CD4-positive, alpha-beta T cell treated with Interleukin-4 for 4 hours (primary cell): ENCODE results near the gene NME8.

Source experiments
- DNase-seq: peaks from one replicate; pipeline ENCODE4 v3.0.0-alpha.2; 2020

Gene NME8

GRCh38 chr7:37942934-37943610 lies 94.7 kb downstream of the NME8 start:
- no peak for DNase-seq

GRCh38 chr7:37943905-37944736 lies 95.7 kb downstream of the NME8 start:
- DNase-seq: no peak

DNA sequence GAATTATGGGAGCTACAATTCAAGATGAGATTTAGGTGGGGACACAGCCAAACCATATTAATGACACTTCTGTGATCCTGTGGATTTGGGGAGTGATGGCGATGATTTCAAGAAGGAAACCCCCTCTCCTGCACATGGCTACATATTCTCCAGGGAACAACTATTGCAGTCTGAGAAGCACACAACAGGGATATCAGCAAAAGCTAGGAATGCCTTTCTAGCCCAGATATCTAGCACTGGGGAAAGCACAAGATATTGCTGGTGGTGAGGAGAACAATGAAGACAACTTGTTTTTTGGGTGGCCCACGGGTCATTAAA lies 96.3 kb downstream of the NME8 start:
- no peak for DNase-seq

DNA sequence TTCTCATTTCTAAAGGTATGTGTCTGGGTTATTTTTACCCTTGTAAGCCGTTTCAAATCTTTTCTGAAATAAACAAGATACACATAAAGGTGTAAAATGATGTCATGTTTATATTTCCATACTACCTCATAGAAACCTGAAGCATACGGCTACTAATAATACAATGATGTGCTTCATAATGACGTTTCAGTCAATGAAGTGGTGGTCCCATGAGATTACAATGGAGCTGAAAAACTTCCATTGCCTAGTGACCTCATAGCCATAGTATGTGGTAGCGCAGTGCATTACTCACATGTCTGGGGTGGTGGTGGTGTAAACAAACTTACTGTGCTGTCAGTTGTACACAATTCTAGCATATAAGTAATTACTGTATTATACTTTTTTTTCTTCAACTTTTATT lies 96.9 kb downstream of the NME8 start:
- DNase-seq: no peak

DNA sequence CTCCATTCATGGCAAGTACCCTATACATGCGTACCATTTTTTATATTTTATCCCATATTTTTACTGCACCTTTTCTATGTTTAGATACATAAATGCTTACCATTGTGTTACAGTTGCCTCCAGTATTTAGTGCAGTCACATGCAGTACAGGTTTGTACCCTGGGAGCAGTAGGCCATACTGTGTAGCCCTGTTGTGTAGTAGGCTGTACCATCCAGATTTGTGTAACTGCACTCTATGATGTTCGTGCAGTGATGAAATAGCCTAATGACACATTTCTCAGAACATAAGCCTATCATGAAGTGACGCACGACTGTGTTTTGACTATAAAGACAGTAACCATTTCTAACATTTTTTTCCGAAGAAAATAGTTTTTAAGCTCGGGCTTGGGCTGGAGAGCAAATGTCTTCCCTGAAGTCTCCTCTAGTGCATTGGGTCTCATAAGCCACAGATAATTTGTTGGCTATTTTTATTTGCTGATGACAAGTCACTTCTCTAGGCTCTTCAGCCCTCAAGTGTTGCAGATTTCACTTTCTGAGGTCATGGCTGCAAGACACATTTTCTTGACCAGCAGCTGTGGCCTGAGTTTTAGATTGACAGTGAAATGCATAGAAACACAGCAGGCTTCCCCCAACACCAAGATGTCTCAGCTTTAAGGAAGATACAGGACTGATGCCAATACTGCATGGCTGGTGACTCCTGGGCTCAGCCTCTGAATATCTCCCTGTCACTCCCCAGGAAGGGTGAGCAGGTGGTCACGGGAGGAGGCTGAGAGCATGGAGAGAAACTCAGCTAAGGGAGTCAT lies 98.9 kb downstream of the NME8 start:
- no peak for DNase-seq

GRCh38 chr7:37947941-37948210 lies 99.5 kb downstream of the NME8 start:
- no peak for DNase-seq
